HEK293 (cell line): ENCODE results near the gene ISYNA1.

Experiments used
- CTCF ChIP-seq: fragments of 450-650 bp; formaldehyde crosslinking; IDR thresholded peaks from 2 replicates; pipeline ENCODE4 v1.5.1; 2016; ENCODE audit warnings: missing biosample characterization, missing genetic modification characterization
- HOXA7 ChIP-seq: sonication (generic); formaldehyde crosslinking; IDR thresholded peaks from 2 replicates; pipeline ENCODE4 v1.8.1; 2022; ENCODE audit warnings: missing genetic modification reagents, borderline replicate concordance
- HOXC10 ChIP-seq: sonication (generic); formaldehyde crosslinking; IDR thresholded peaks from 2 replicates; pipeline ENCODE4 v1.8.1; 2023; ENCODE audit warnings: mild to moderate bottlenecking, missing genetic modification reagents
- IKZF3 ChIP-seq: fragments of 450-650 bp; IDR thresholded peaks from 2 replicates; pipeline ENCODE4 v1.5.0; 2018; ENCODE audit warnings: missing biosample characterization, mild to moderate bottlenecking, missing genetic modification characterization, moderate library complexity
- KLF16 ChIP-seq: fragments of 450-650 bp; formaldehyde crosslinking; IDR thresholded peaks from 2 replicates; pipeline ENCODE4 v1.5.1; 2017; ENCODE audit warnings: missing biosample characterization, missing genetic modification characterization
- MYNN ChIP-seq: fragments of 450-650 bp; formaldehyde crosslinking; IDR thresholded peaks from 2 replicates; pipeline ENCODE4 v1.5.1; 2016; ENCODE audit warnings: missing biosample characterization, missing genetic modification characterization, borderline replicate concordance
- PATZ1 ChIP-seq: fragments of 450-650 bp; formaldehyde crosslinking; IDR thresholded peaks from 2 replicates; pipeline ENCODE4 v1.5.1; 2016; ENCODE audit warnings: missing biosample characterization, missing genetic modification characterization
- SCRT2 ChIP-seq: fragments of 450-650 bp; formaldehyde crosslinking; IDR thresholded peaks from 2 replicates; pipeline ENCODE4 v1.5.1; 2016; ENCODE audit warnings: missing biosample characterization, missing genetic modification characterization
- TCF7L2 ChIP-seq: IDR thresholded peaks from 2 replicates; pipeline ENCODE4 v1.6.1; 2011; ENCODE audit warnings: low read depth, mild to moderate bottlenecking, inconsistent platforms, low read length, moderate library complexity, borderline replicate concordance
- ZBTB21 ChIP-seq: fragments of 450-650 bp; formaldehyde crosslinking; IDR thresholded peaks from 2 replicates; pipeline ENCODE4 v1.5.1; 2017; ENCODE audit warnings: missing biosample characterization, missing genetic modification characterization
- ZNF146 ChIP-seq: fragments of 450-650 bp; formaldehyde crosslinking; IDR thresholded peaks from 2 replicates; pipeline ENCODE4 v1.5.1; 2016; ENCODE audit warnings: missing biosample characterization, missing genetic modification characterization
- ZNF155 ChIP-seq: fragments of 450-650 bp; formaldehyde crosslinking; IDR thresholded peaks from 2 replicates; pipeline ENCODE4 v1.5.1; 2016; ENCODE audit warnings: missing biosample characterization, missing genetic modification characterization
- ZNF175 ChIP-seq: fragments of 450-650 bp; formaldehyde crosslinking; IDR thresholded peaks from 2 replicates; pipeline ENCODE4 v1.5.1; 2016; ENCODE audit warnings: missing biosample characterization, missing genetic modification characterization
- ZNF239 ChIP-seq: fragments of 450-650 bp; formaldehyde crosslinking; IDR thresholded peaks from 2 replicates; pipeline ENCODE4 v1.5.1; 2016; ENCODE audit warnings: missing biosample characterization, missing genetic modification characterization
- ZNF280D ChIP-seq: fragments of 450-650 bp; formaldehyde crosslinking; IDR thresholded peaks from 2 replicates; pipeline ENCODE4 v1.5.1; 2016; ENCODE audit warnings: missing biosample characterization, missing genetic modification characterization
- ZNF324 ChIP-seq: fragments of 450-650 bp; formaldehyde crosslinking; IDR thresholded peaks from 2 replicates; pipeline ENCODE4 v1.5.1; 2016; ENCODE audit warnings: missing biosample characterization, missing genetic modification characterization
- ZNF350 ChIP-seq: fragments of 450-650 bp; formaldehyde crosslinking; IDR thresholded peaks from 2 replicates; pipeline ENCODE4 v1.5.0; 2017; ENCODE audit warnings: missing biosample characterization, mild to moderate bottlenecking, missing genetic modification characterization
- ZNF416 ChIP-seq: fragments of 450-650 bp; formaldehyde crosslinking; IDR thresholded peaks from 2 replicates; pipeline ENCODE4 v1.5.1; 2016; ENCODE audit warnings: missing biosample characterization, missing genetic modification characterization
- ZNF449 ChIP-seq: fragments of 450-650 bp; formaldehyde crosslinking; IDR thresholded peaks from 2 replicates; pipeline ENCODE4 v1.5.1; 2017; ENCODE audit warnings: missing biosample characterization, mild to moderate bottlenecking, missing genetic modification characterization, moderate library complexity
- ZNF558 ChIP-seq: fragments of 450-650 bp; formaldehyde crosslinking; IDR thresholded peaks from 2 replicates; pipeline ENCODE4 v1.5.1; 2016; ENCODE audit warnings: missing biosample characterization, missing genetic modification characterization
- ZNF560 ChIP-seq: fragments of 450-650 bp; formaldehyde crosslinking; IDR thresholded peaks from 2 replicates; pipeline ENCODE4 v1.5.1; 2017; ENCODE audit warnings: missing biosample characterization, missing genetic modification characterization, borderline replicate concordance
- ZNF610 ChIP-seq: fragments of 450-650 bp; formaldehyde crosslinking; IDR thresholded peaks from 2 replicates; pipeline ENCODE4 v1.5.1; 2016; ENCODE audit warnings: missing biosample characterization, missing genetic modification characterization, borderline replicate concordance
- ZNF621 ChIP-seq: fragments of 450-650 bp; formaldehyde crosslinking; IDR thresholded peaks from 2 replicates; pipeline ENCODE4 v1.5.1; 2017; ENCODE audit warnings: missing biosample characterization, missing genetic modification characterization
- ZNF623 ChIP-seq: fragments of 450-650 bp; formaldehyde crosslinking; IDR thresholded peaks from 2 replicates; pipeline ENCODE4 v1.5.1; 2016; ENCODE audit warnings: missing biosample characterization, missing genetic modification characterization
- ZNF624 ChIP-seq: fragments of 450-650 bp; formaldehyde crosslinking; IDR thresholded peaks from 2 replicates; pipeline ENCODE4 v1.5.1; 2017; ENCODE audit warnings: missing biosample characterization, missing genetic modification characterization
- ZNF639 ChIP-seq: fragments of 450-650 bp; formaldehyde crosslinking; IDR thresholded peaks from 2 replicates; pipeline ENCODE4 v1.5.1; 2016; ENCODE audit warnings: missing biosample characterization, missing genetic modification characterization
- ZNF677 ChIP-seq: fragments of 450-650 bp; IDR thresholded peaks from 2 replicates; pipeline ENCODE4 v1.5.0; 2018; ENCODE audit warnings: missing biosample characterization, mild to moderate bottlenecking, missing genetic modification characterization, moderate library complexity
- ZNF707 ChIP-seq: fragments of 450-650 bp; formaldehyde crosslinking; IDR thresholded peaks from 2 replicates; pipeline ENCODE4 v1.5.1; 2016; ENCODE audit warnings: missing biosample characterization, missing genetic modification characterization
- ZSCAN18 ChIP-seq: fragments of 450-650 bp; formaldehyde crosslinking; IDR thresholded peaks from 2 replicates; pipeline ENCODE4 v1.5.1; 2016; ENCODE audit warnings: missing biosample characterization, missing genetic modification characterization
- ZSCAN23 ChIP-seq: fragments of 450-650 bp; formaldehyde crosslinking; IDR thresholded peaks from 2 replicates; pipeline ENCODE4 v1.5.1; 2016; ENCODE audit warnings: missing biosample characterization, missing genetic modification characterization

ISYNA1 gene

GRCh38 chr19:18436671-18437490 is 1.1 kb downstream of the ISYNA1 start (continued):
- no peak for TF ChIP-seq ZBTB21 (tag by site-specific recombination)
- no peak for TF ChIP-seq ZNF707 (tag by site-specific recombination)
- TF ChIP-seq ZSCAN18 = no peak
- TF ChIP-seq ZNF558 = no peak
- TF ChIP-seq ZNF621 (tag by site-specific recombination) = no peak
- no peak for TF ChIP-seq ZNF610 (tag by site-specific recombination)
- no peak for TF ChIP-seq TCF7L2
- no peak for TF ChIP-seq ZNF239 (tag by site-specific recombination)
- TF ChIP-seq ZNF624 = no peak
- 0 out of 2 replicates have a peak, but pooled peaks have one; percentile 29 for TF ChIP-seq ZSCAN23
- TF ChIP-seq IKZF3 (tag by site-specific recombination) = no peak
- no peak for TF ChIP-seq ZNF560 (tag by site-specific recombination)
- TF ChIP-seq ZNF639 (tag by site-specific recombination) = no peak
- peak; percentile 86 for TF ChIP-seq ZNF449
- peak; percentile 35; the same call in 1 of the 2 replicates for TF ChIP-seq KLF16 (tag by site-specific recombination)
- no peak for TF ChIP-seq ZNF677 (tag by site-specific recombination)
- TF ChIP-seq SCRT2 (tag by site-specific recombination) = no peak
- no peak for TF ChIP-seq HOXA7 (CRISPR knock-in tag)
- TF ChIP-seq CTCF = no peak
- no peak for TF ChIP-seq MYNN (tag by site-specific recombination)
- TF ChIP-seq HOXC10 = no peak
- no peak for TF ChIP-seq ZNF350 (tag by site-specific recombination)
- no peak for TF ChIP-seq ZNF155
- TF ChIP-seq PATZ1 (tag by site-specific recombination) = peak; percentile 92
- no peak for TF ChIP-seq ZNF416
- 0 out of 2 replicates have a peak, but pooled peaks have one; percentile 33 for TF ChIP-seq ZNF324 (tag by site-specific recombination)
- TF ChIP-seq ZNF146 = no peak
- TF ChIP-seq ZNF175 (tag by site-specific recombination) = no peak
- no peak for TF ChIP-seq ZNF623
- TF ChIP-seq ZNF280D (tag by site-specific recombination) = no peak
